Measurements from ENCODE around the gene GSTK1.

Gene GSTK1

GRCh38 chr7:143237366-143237765 lies 25.9 kb upstream of the GSTK1 start:
- FAIRE-seq: no peak
- DNase-seq (ENCODE audit: extremely low spot score, insufficient read length, low read depth): no peak

GRCh38 chr7:143238289-143238980 lies 24.8 kb upstream of the GSTK1 start:
- DNase-seq (ENCODE audit: extremely low spot score, insufficient read length, low read depth) (no peak), FAIRE-seq (no peak)

- no peak for DNase-seq (ENCODE audit: extremely low spot score, insufficient read length, low read depth)
- FAIRE-seq: no peak
Observed at GRCh38 chr7:143239813-143240212, 23.4 kb upstream of the GSTK1 start.

- FAIRE-seq (peak; percentile 69), DNase-seq (ENCODE audit: extremely low spot score, insufficient read length, low read depth) (peak; percentile 15)
Observed at GRCh38 chr7:143240291-143241168, 22.7 kb upstream of the GSTK1 start.

- no peak for DNase-seq (ENCODE audit: extremely low spot score, insufficient read length, low read depth)
- FAIRE-seq: no peak
Observed at GRCh38 chr7:143242306-143242705, 20.9 kb upstream of the GSTK1 start.

- DNase-seq (ENCODE audit: extremely low spot score, insufficient read length, low read depth): no peak
- no peak for FAIRE-seq
Observed at GRCh38 chr7:143243111-143243510, 20.1 kb upstream of the GSTK1 start.

- FAIRE-seq (no peak), DNase-seq (ENCODE audit: extremely low spot score, insufficient read length, low read depth) (no peak)
Observed at GRCh38 chr7:143243614-143244013, 19.6 kb upstream of the GSTK1 start.

- DNase-seq (ENCODE audit: extremely low spot score, insufficient read length, low read depth): no peak
- no peak for FAIRE-seq
Observed at GRCh38 chr7:143244321-143244720, 18.9 kb upstream of the GSTK1 start.

- FAIRE-seq (no peak), DNase-seq (ENCODE audit: extremely low spot score, insufficient read length, low read depth) (no peak)
Observed at GRCh38 chr7:143245123-143245522, 18.1 kb upstream of the GSTK1 start.

GRCh38 chr7:143247372-143247771 lies 15.9 kb upstream of the GSTK1 start:
- DNase-seq (ENCODE audit: extremely low spot score, insufficient read length, low read depth) (no peak), FAIRE-seq (no peak)

GRCh38 chr7:143248761-143249354 lies 14.4 kb upstream of the GSTK1 start:
- no peak for DNase-seq (ENCODE audit: extremely low spot score, insufficient read length, low read depth)
- FAIRE-seq: no peak

- DNase-seq (ENCODE audit: extremely low spot score, insufficient read length, low read depth) (no peak), FAIRE-seq (no peak)
Observed at GRCh38 chr7:143250199-143250598, 13.0 kb upstream of the GSTK1 start.

GRCh38 chr7:143250822-143251221 lies 12.4 kb upstream of the GSTK1 start:
- DNase-seq (ENCODE audit: extremely low spot score, insufficient read length, low read depth) (no peak), FAIRE-seq (no peak)

GRCh38 chr7:143252006-143252405 lies 11.2 kb upstream of the GSTK1 start:
- no peak for DNase-seq (ENCODE audit: extremely low spot score, insufficient read length, low read depth)

GRCh38 chr7:143255564-143255963 lies 7.7 kb upstream of the GSTK1 start:
- no peak for FAIRE-seq

More at GRCh38 chr7:143252006-143252405, 11.2 kb upstream of the GSTK1 start:
- FAIRE-seq: no peak

GRCh38 chr7:143256325-143256724 lies 6.9 kb upstream of the GSTK1 start:
- DNase-seq (ENCODE audit: extremely low spot score, insufficient read length, low read depth): no peak
- FAIRE-seq: no peak

More at GRCh38 chr7:143255564-143255963, 7.7 kb upstream of the GSTK1 start:
- DNase-seq (ENCODE audit: extremely low spot score, insufficient read length, low read depth): no peak

GRCh38 chr7:143256932-143257331 lies 6.3 kb upstream of the GSTK1 start:
- FAIRE-seq: peak; percentile 5
- no peak for DNase-seq (ENCODE audit: extremely low spot score, insufficient read length, low read depth)

GRCh38 chr7:143257501-143257900 lies 5.7 kb upstream of the GSTK1 start:
- DNase-seq (ENCODE audit: extremely low spot score, insufficient read length, low read depth) (no peak), FAIRE-seq (no peak)

- FAIRE-seq (peak; percentile 67), DNase-seq (ENCODE audit: extremely low spot score, insufficient read length, low read depth) (no peak)
Observed at GRCh38 chr7:143258831-143259230, 4.4 kb upstream of the GSTK1 start.

- DNase-seq (ENCODE audit: extremely low spot score, insufficient read length, low read depth) (no peak), FAIRE-seq (no peak)
Observed at GRCh38 chr7:143259765-143260164, 3.5 kb upstream of the GSTK1 start.

- DNase-seq (ENCODE audit: extremely low spot score, insufficient read length, low read depth) (no peak), FAIRE-seq (no peak)
Observed at GRCh38 chr7:143261901-143262300, 1.3 kb upstream of the GSTK1 start.
